Hematopoietic multipotent progenitor cell treated with erythropoietin and hydrocortisone succinate and interleukin-3 and kit ligand, for 6 days (in vitro differentiated cells): Measurements from ENCODE around the gene C17orf100.

Experiments used
- DNase-seq: peaks from one replicate; pipeline ENCODE4 v3.0.0-alpha.2; 2015

C17orf100 gene

GRCh38 chr17:6696906-6697305, 45.3 kb downstream of the C17orf100 start:
- DNase-seq, result no peak

- no peak for DNase-seq
Observed at GRCh38 chr17:6698004-6698403, 46.4 kb downstream of the C17orf100 start.

DNA sequence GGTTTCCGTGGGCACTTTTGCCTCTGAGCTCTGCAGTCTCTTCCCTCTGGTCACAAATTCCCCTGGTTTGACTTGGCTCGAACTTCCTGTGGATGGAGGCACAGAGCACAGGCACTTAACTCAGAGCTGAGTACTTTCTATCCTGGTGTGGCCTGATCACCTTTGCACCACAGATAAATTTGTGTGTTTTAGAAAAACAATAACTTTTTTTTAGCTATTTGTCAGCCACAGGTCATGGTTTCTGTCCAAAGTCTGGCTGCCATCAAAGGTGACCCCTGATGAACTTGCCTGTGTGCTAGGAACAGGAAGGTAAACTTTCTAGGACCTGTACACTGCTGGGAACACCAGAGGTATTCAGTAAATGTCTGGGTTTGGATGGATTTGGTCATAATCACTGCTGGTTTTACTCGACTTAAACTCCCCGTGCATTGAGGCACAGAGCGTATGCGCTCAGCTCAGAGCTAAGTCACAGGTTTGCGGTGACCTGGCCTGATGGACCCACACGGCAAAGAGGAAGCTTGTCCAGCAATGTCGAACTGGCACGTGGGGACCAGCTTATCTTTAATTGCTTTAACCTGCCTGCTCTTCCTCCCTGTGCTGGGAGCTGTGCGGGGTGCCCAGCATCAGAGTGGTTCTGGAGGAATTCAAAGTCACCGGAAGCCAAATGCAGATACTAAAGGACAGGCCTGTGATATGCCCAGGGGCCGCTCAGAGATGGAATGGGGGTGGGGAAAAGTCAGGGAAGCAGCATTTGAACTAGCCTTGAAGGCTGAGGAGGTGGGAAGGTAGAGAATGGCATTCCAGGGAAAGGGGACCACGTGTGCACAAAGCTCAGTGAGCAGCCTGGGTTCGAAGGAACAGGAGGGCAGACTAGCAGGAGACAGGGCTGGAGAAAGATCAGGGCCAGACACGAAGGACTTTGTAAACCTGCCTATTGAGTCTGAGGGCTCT, 48.7 kb downstream of the C17orf100 start:
- DNase-seq, result no peak

GRCh38 chr17:6700948-6701307, 49.4 kb downstream of the C17orf100 start:
- DNase-seq, result no peak

- peak; percentile 75 for DNase-seq
Observed at GRCh38 chr17:6701719-6702118, 50.2 kb downstream of the C17orf100 start.

- DNase-seq, result no peak
Observed at GRCh38 chr17:6702567-6703215, 51.1 kb downstream of the C17orf100 start.
